HG02759 (cell line): ENCODE results near the gene FBXL14.
"Not testable (repeated sequence)": the region's sequence is repeated elsewhere in the genome, so short reads cannot be mapped to it uniquely, and the experiment has no call there.

Source experiments
- ATAC-seq: cut with Tn5 transposase; IDR thresholded peaks from one replicate; pipeline ENCODE4 v1.9.1; 2021; ENCODE audit warnings: mild to moderate bottlenecking, moderate library complexity; ENCODE audit not compliant: unreplicated experiment

The FBXL14 gene

GRCh38 chr12:1620092-1620491, 25.7 kb upstream of the FBXL14 start:
- ATAC-seq = no peak

GRCh38 chr12:1619587-1619986, 25.2 kb upstream of the FBXL14 start:
- peak; percentile 56 for ATAC-seq

GRCh38 chr12:1619159-1619558, 24.8 kb upstream of the FBXL14 start:
- no peak for ATAC-seq

GRCh38 chr12:1618489-1618888, 24.1 kb upstream of the FBXL14 start:
- no peak for ATAC-seq

GRCh38 chr12:1616233-1617066, 22.1 kb upstream of the FBXL14 start:
- ATAC-seq = no peak

- no peak for ATAC-seq
Measured at GRCh38 chr12:1614360-1614759, 20.0 kb upstream of the FBXL14 start.

GRCh38 chr12:1613860-1614259, 19.5 kb upstream of the FBXL14 start:
- ATAC-seq = no peak

GRCh38 chr12:1611803-1612572, 17.6 kb upstream of the FBXL14 start:
- no peak for ATAC-seq

- no peak for ATAC-seq
Measured at GRCh38 chr12:1610072-1610643, 15.8 kb upstream of the FBXL14 start.

GRCh38 chr12:1608713-1609119, 14.3 kb upstream of the FBXL14 start:
- no peak for ATAC-seq

- ATAC-seq = no peak
Measured at GRCh38 chr12:1607940-1608712, 13.7 kb upstream of the FBXL14 start.

GRCh38 chr12:1606021-1606622, 11.7 kb upstream of the FBXL14 start:
- ATAC-seq = peak; percentile 70

- peak; percentile 16 for ATAC-seq
Measured at GRCh38 chr12:1605129-1606020, 11.0 kb upstream of the FBXL14 start.

GRCh38 chr12:1604464-1604863, 10.1 kb upstream of the FBXL14 start:
- ATAC-seq = no peak

GRCh38 chr12:1603269-1603993, 9.1 kb upstream of the FBXL14 start:
- ATAC-seq = no peak

- ATAC-seq = not testable (repeated sequence)
Measured at GRCh38 chr12:1602706-1603105, 8.3 kb upstream of the FBXL14 start.

- ATAC-seq = no peak
Measured at GRCh38 chr12:1598757-1599156, 4.4 kb upstream of the FBXL14 start.

- no peak for ATAC-seq
Measured at GRCh38 chr12:1595690-1596347, 1.4 kb upstream of the FBXL14 start.
